ENCODE results near the gene SLIT3.

SLIT3 gene

GRCh38 chr5:168680395-168680794 lies 620.5 kb downstream of the SLIT3 start:
- no peak for DNase-seq
- in situ Hi-C loops (cut with MboI; ENCODE audit: low pct_unique_long_range_greater_than_20kb, low sequenced_read_pairs) = no loop called here

- peak; percentile 75 for DNase-seq
- in situ Hi-C loops (cut with MboI; ENCODE audit: low pct_unique_long_range_greater_than_20kb, low sequenced_read_pairs) = no loop called here
Measured at GRCh38 chr5:168679515-168679920, 621.4 kb downstream of the SLIT3 start.

- no peak for DNase-seq
Measured at GRCh38 chr5:168676501-168676900, 624.4 kb downstream of the SLIT3 start.

GRCh38 chr5:168675883-168676408 lies 625.0 kb downstream of the SLIT3 start:
- in situ Hi-C loops (cut with MboI; ENCODE audit: low pct_unique_long_range_greater_than_20kb, low sequenced_read_pairs) = no loop called here
- no peak for DNase-seq

More at GRCh38 chr5:168676501-168676900, 624.4 kb downstream of the SLIT3 start:
- in situ Hi-C loops (cut with MboI; ENCODE audit: low pct_unique_long_range_greater_than_20kb, low sequenced_read_pairs) = no loop called here

GRCh38 chr5:168674893-168675482 lies 626.0 kb downstream of the SLIT3 start:
- in situ Hi-C loops (cut with MboI; ENCODE audit: low pct_unique_long_range_greater_than_20kb, low sequenced_read_pairs) = no loop called here
- DNase-seq = no peak

GRCh38 chr5:168672888-168673287 lies 628.1 kb downstream of the SLIT3 start:
- no peak for DNase-seq
- in situ Hi-C loops (cut with MboI; ENCODE audit: low pct_unique_long_range_greater_than_20kb, low sequenced_read_pairs) = no loop called here

GRCh38 chr5:168672016-168672415 lies 628.9 kb downstream of the SLIT3 start:
- in situ Hi-C loops (cut with MboI; ENCODE audit: low pct_unique_long_range_greater_than_20kb, low sequenced_read_pairs) = no loop called here
- no peak for DNase-seq

GRCh38 chr5:168670881-168671575 lies 629.9 kb downstream of the SLIT3 start:
- DNase-seq = no peak
- in situ Hi-C loops (cut with MboI; ENCODE audit: low pct_unique_long_range_greater_than_20kb, low sequenced_read_pairs) = no loop called here

- in situ Hi-C loops (cut with MboI; ENCODE audit: low pct_unique_long_range_greater_than_20kb, low sequenced_read_pairs) = no loop called here
- DNase-seq = no peak
Measured at GRCh38 chr5:168669668-168670378, 631.1 kb downstream of the SLIT3 start.

- DNase-seq = no peak
- in situ Hi-C loops (cut with MboI; ENCODE audit: low pct_unique_long_range_greater_than_20kb, low sequenced_read_pairs) = no loop called here
Measured at GRCh38 chr5:168669156-168669555, 631.8 kb downstream of the SLIT3 start.

- no peak for DNase-seq
- in situ Hi-C loops (cut with MboI; ENCODE audit: low pct_unique_long_range_greater_than_20kb, low sequenced_read_pairs) = no loop called here
Measured at GRCh38 chr5:168668078-168668477, 632.9 kb downstream of the SLIT3 start.

GRCh38 chr5:168667301-168667840 lies 633.6 kb downstream of the SLIT3 start:
- in situ Hi-C loops (cut with MboI; ENCODE audit: low pct_unique_long_range_greater_than_20kb, low sequenced_read_pairs) = no loop called here
- DNase-seq = no peak

- no peak for DNase-seq
Measured at GRCh38 chr5:168666356-168666755, 634.6 kb downstream of the SLIT3 start.

GRCh38 chr5:168663276-168664004 lies 637.5 kb downstream of the SLIT3 start:
- no peak for DNase-seq
- in situ Hi-C loops (cut with MboI; ENCODE audit: low pct_unique_long_range_greater_than_20kb, low sequenced_read_pairs) = no loop called here

More at GRCh38 chr5:168666356-168666755, 634.6 kb downstream of the SLIT3 start:
- in situ Hi-C loops (cut with MboI; ENCODE audit: low pct_unique_long_range_greater_than_20kb, low sequenced_read_pairs) = no loop called here

GRCh38 chr5:168661593-168662485 lies 639.1 kb downstream of the SLIT3 start:
- no peak for DNase-seq
- in situ Hi-C loops (cut with MboI; ENCODE audit: low pct_unique_long_range_greater_than_20kb, low sequenced_read_pairs) = no loop called here

- DNase-seq = no peak
- in situ Hi-C loops (cut with MboI; ENCODE audit: low pct_unique_long_range_greater_than_20kb, low sequenced_read_pairs) = no loop called here
Measured at GRCh38 chr5:168660691-168661090, 640.2 kb downstream of the SLIT3 start.

GRCh38 chr5:168659286-168659847 lies 641.6 kb downstream of the SLIT3 start:
- DNase-seq = no peak
- in situ Hi-C loops (cut with MboI; ENCODE audit: low pct_unique_long_range_greater_than_20kb, low sequenced_read_pairs) = no loop called here

GRCh38 chr5:168658394-168658793 lies 642.5 kb downstream of the SLIT3 start:
- in situ Hi-C loops (cut with MboI; ENCODE audit: low pct_unique_long_range_greater_than_20kb, low sequenced_read_pairs) = no loop called here
- DNase-seq = no peak
